Activated gamma-delta T cell treated with anti-CD3 and anti-CD28 coated beads, Interleukin-2, amount 50 U/mL, for 16 hours (primary cell): ENCODE results near the gene TES.

Experiments used
- DNase-seq: peaks from one replicate; pipeline ENCODE4 v3.0.0-alpha.2; 2020; ENCODE audit warnings: low read depth

Gene TES

GRCh38 chr7:116246357-116246756 lies 36.0 kb downstream of the TES start:
- DNase-seq = no peak

- no peak for DNase-seq
These were observed 39.7 kb downstream of the TES start for GRCh38 chr7:116249969-116250553.

GRCh38 chr7:116251675-116252074 lies 41.3 kb downstream of the TES start:
- no peak for DNase-seq

- DNase-seq = no peak
These were observed 41.9 kb downstream of the TES start for GRCh38 chr7:116252249-116252648.

GRCh38 chr7:116257156-116257555 lies 46.8 kb downstream of the TES start:
- DNase-seq = no peak

GRCh38 chr7:116258734-116259133 lies 48.4 kb downstream of the TES start:
- DNase-seq = peak; percentile 4

DNA sequence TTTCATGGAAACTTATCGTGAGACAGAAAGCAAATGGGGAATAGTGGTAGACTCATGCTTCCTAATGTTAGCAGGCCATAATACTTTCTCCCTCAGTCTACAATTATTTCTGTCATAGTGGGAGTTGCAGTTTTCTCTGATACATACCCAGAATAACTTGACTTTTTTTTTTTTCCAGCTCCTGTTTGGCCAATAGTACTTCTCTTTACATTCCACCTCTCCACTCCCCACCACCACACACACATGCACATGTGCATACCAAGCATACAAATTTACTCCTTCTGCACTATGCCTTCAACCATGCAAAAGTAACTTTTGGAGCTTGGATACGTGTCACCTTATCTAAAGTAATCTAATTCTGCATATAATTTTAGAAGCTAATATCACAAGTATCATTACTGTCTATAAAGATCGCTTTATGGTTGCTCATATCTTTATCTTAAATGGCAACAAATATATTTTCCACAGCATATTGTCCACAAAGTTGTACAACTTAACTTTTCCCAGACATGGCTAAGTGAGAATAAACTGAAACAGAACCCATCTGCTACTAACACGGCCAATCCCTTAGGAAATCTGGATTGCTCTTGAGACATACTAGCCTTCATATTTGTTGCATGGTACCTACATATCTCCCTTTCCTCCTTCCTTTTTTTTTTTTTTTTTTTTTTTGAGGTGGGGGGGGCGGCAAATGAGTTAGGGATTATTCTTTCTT lies 49.0 kb downstream of the TES start:
- DNase-seq = no peak

- DNase-seq = no peak
These were observed 49.6 kb downstream of the TES start for GRCh38 chr7:116259871-116260440.

DNA sequence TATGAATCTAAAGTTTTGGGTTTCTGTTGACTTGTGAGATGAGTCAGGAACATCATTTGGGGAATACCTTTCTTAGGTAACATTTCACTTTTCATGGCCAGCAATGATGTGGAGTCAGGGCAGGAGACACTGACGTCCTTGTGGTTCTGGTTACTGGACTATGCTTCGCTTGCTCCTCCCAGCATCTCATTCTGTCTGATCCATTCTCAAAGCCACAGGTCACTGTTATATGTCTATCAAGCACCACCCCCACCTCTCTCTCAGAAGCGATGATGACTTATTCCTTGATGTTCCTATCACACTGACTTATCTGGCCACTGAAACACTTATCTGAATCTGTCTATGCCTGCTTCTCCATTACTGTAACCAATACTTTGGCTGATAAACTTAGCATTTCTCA lies 51.6 kb downstream of the TES start:
- DNase-seq = no peak

- DNase-seq = no peak
These were observed 55.5 kb downstream of the TES start for GRCh38 chr7:116265881-116266280.

- DNase-seq = no peak
These were observed 59.1 kb downstream of the TES start for GRCh38 chr7:116269466-116269865.

GRCh38 chr7:116271161-116271913 lies 61.0 kb downstream of the TES start:
- DNase-seq = no peak

DNA sequence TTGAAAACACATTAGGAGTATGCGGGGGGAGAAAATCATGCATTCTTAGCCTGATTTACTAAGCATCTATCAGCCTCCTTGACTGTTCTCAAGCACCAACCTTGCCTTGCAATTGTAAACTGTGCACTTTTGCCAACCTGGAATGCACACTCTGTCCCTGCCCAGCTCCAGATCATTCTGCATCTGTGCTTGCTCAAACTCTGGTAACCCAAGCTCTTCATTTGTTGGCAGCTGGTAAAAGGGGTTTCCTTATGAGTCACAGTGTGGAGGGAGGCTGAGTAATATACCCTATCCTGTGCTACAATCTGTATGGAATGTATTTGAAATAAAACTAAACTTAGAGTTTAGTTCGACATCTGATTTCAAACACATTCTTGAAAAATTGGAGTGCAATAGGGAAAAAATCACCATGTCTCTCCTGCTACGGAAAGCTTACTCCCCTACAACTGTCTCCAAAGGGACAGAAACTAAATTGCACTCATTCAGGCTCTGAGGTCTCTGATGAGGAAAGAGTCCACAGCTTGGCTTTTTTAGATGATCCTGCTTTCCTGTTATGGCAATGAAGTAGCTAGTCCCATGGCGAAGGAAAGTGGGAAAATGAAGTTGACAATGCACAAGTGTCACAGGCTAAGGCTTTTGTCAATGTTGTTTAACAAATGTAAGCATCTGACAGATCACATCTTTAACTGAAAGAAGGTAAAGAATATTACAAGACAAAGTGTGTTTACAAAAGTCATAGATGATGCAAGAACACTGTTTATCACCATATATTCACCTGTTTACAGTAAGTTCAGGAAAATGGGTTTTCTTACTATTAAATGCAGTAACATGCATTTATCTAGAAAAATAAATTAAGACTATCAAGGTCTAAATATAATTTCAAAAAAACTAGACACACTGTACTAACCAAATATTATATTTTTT lies 61.9 kb downstream of the TES start:
- DNase-seq = no peak

GRCh38 chr7:116273283-116273917 lies 63.1 kb downstream of the TES start:
- DNase-seq = no peak

DNA sequence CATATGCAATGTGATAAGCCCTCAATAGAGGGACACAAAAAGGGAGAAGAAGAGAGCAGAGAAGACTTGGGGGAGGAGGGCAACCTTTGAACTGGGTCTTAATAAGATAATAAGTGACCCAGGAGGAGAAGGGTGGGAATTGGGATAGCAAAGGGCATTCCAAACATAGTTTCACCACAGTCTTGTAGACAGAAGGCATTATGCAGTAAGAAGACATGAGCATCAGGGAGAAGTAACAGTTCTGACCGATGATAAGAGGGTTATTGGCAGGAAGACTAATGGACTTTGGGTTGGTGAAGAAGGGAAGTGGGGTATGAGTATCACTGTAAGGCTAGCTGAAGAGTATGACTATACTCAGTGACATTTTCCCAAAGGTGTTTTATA lies 63.6 kb downstream of the TES start:
- no peak for DNase-seq

DNA sequence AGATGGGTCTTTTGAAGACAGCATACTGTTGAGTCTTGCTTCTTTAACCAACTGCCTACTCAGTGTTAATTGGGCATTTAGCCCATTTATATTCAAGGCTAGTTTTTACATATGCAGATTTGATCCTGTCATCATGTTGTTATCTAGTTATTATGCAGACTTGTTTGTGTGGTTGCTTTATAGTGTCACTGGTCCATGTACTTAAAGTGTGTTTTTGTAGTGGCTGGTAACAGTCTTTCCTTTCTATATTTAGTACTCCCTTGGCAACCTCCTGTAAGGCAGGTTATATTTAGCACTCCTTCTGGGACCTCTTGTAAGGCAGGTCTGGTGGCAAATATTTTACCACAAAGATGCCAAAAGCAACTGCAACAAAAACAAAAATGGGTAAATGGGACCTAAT lies 66.7 kb downstream of the TES start:
- no peak for DNase-seq

GRCh38 chr7:116279217-116279616 lies 68.9 kb downstream of the TES start:
- DNase-seq = no peak

GRCh38 chr7:116280803-116281202 lies 70.5 kb downstream of the TES start:
- DNase-seq = no peak

- DNase-seq = no peak
These were observed 73.4 kb downstream of the TES start for GRCh38 chr7:116283595-116284204.

DNA sequence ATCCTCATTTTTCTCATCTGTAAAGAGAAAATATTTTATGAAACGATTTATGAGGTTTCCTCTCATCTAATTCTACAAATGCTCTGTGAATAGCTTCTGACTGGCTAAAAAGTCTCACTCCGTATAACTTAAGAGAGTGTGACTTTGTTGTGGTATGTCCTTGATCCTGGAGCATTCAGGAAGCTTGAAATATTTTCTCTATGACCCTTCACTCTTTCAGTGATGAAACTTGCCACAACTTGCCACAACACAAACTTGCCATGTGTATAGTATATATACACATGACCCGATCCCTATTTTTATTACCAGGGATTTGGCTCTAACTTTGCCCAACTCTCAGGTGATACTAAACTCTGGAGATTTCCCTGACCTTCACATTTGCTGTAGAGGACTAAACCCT lies 74.1 kb downstream of the TES start:
- DNase-seq = no peak

- DNase-seq = no peak
These were observed 74.9 kb downstream of the TES start for GRCh38 chr7:116285252-116285651.
